Measurements from ENCODE around the gene CNN2. TPM values are rescaled to one million over a fixed set of nuclear protein-coding genes. Genes with fewer than 3 reads are reported as not detected.

Gene CNN2
- total and polyA plus RNA-seq, 2 of the 13 experiments (the other 11 are each of a cell fraction or from before 2014, with no cell fraction given) = 63.6 to 70.0 TPM

- TF ChIP-seq ZSCAN5A (CRISPR knock-in tag; IDR thresholded peaks at IDR 0.05; ENCODE audit: borderline replicate concordance) (no peak), MXD4 (CRISPR knock-in tag; IDR thresholded peaks at IDR 0.05) (no peak), BHLHE40 (IDR thresholded peaks at IDR 0.05; ENCODE audit: low read length) (peak; percentile 6; the same call in 1 of the 2 replicates), GABPA (IDR thresholded peaks at IDR 0.05; ENCODE audit: low read depth, low read length) (no peak; the same call in 1 of the 2 replicates), GABPA (CRISPR knock-in tag; IDR thresholded peaks at IDR 0.05; ENCODE audit: low read depth) (peak; percentile 58), NKX3-1 (CRISPR knock-in tag; IDR thresholded peaks at IDR 0.05) (no peak), TEAD3 (CRISPR knock-in tag; optimal IDR thresholded peaks at IDR 0.05; ENCODE audit: borderline replicate concordance) (no peak), ZFP91 (CRISPR knock-in tag; IDR thresholded peaks at IDR 0.05; ENCODE audit: borderline replicate concordance) (peak; percentile 100), ZFY (CRISPR knock-in tag; IDR thresholded peaks at IDR 0.05) (peak; percentile 63), STAT5B (CRISPR knock-in tag; IDR thresholded peaks at IDR 0.05) (no peak), TCF12 (IDR thresholded peaks at IDR 0.05) (no peak), TCF12 (CRISPR knock-in tag; IDR thresholded peaks at IDR 0.05) (no peak), UBTF (CRISPR knock-in tag; IDR thresholded peaks at IDR 0.05) (peak; percentile 64; the same call in 1 of the 2 replicates), ZNF841 (CRISPR knock-in tag; IDR thresholded peaks at IDR 0.05; ENCODE audit: borderline replicate concordance) (no peak), ZNF605 (CRISPR knock-in tag; IDR thresholded peaks at IDR 0.05) (peak; percentile 36; the same call in 1 of the 2 replicates), GATAD1 (CRISPR knock-in tag; IDR thresholded peaks at IDR 0.05) (peak; percentile 67)
Observed at GRCh38 chr19:1039646-1040475, 13.5 kb downstream of the CNN2 start, which contains the start of gene ABCA7 (continued).

Measured in HepG2 (cell line).